K562 (cell line): ENCODE measurements around the gene DPEP2NB. TPM values are rescaled to one million over a fixed set of nuclear protein-coding genes. Genes with fewer than 3 reads are reported as not detected.
A peak's percentile ranks its signal among the peaks of the same experiment; 100 is the strongest.

Experiments
- CREM ChIP-seq: IDR thresholded peaks from 2 replicates; pipeline ENCODE4 v1.6.1; 2014; ENCODE audit warnings: antibody characterized with exemption, low read depth
- DIDO1 ChIP-seq: fragments of 450-650 bp; IDR thresholded peaks from 2 replicates; pipeline ENCODE4 v1.6.1; 2016; ENCODE audit warnings: low read depth, missing biosample characterization, missing genetic modification characterization
- DMBX1 ChIP-seq: fragments of 250-450 bp; sonication (Bioruptor Pico); IDR thresholded peaks from 2 replicates; pipeline ENCODE4 v1.8.0; 2022; ENCODE audit warnings: inconsistent platforms, mild to moderate bottlenecking, moderate library complexity, borderline replicate concordance
- EGR1 ChIP-seq: fragments of 450-650 bp; conservative IDR thresholded peaks from 2 replicates; pipeline ENCODE4 v1.6.1; 2017; ENCODE audit warnings: mild to moderate bottlenecking
- EP400 ChIP-seq: fragments of 450-650 bp; IDR thresholded peaks from 2 replicates; pipeline ENCODE4 v1.6.1; 2017; ENCODE audit warnings: antibody characterized with exemption, mild to moderate bottlenecking, moderate library complexity
- ERF ChIP-seq: fragments of 450-650 bp; formaldehyde crosslinking; IDR thresholded peaks from 2 replicates; pipeline ENCODE4 v1.4.0; 2020; ENCODE audit warnings: mild to moderate bottlenecking, mixed read lengths
- ETS2 ChIP-seq: IDR thresholded peaks from 2 replicates; pipeline ENCODE4 v1.6.1; 2016; ENCODE audit warnings: borderline replicate concordance, missing genetic modification characterization, mild to moderate bottlenecking, moderate library complexity, missing compliant biosample characterization; ENCODE audit not compliant: poor library complexity, severe bottlenecking
- MCM7 ChIP-seq, 2 experiments: fragments of 450-650 bp; IDR thresholded peaks; 2 replicates each; pipeline ENCODE4 v1.6.1; 2016 to 2018
- POLR2H ChIP-seq: IDR thresholded peaks from 2 replicates; pipeline ENCODE4 v1.6.1; 2016; ENCODE audit warnings: missing genetic modification characterization, low read depth, mild to moderate bottlenecking, control low read depth, missing compliant biosample characterization, moderate library complexity
- RB1 ChIP-seq: fragments of 450-650 bp; IDR thresholded peaks from 2 replicates; pipeline ENCODE4 v1.6.1; 2017; ENCODE audit warnings: low read depth, mild to moderate bottlenecking
- SIN3A ChIP-seq, 2 experiments: fragments of 150-350 bp in 1 of 2; IDR thresholded peaks; 2 replicates each; pipeline ENCODE4 v1.6.1; 2011 to 2016; ENCODE audit warnings: borderline replicate concordance in 2 of 2, low read depth in 2 of 2, low read length in 2 of 2, mild to moderate bottlenecking in 2 of 2, moderate library complexity in 2 of 2; ENCODE audit not compliant: control insufficient read depth in 1 of 2
- TCF3 ChIP-seq: sonication (generic); formaldehyde crosslinking; IDR thresholded peaks from 2 replicates; pipeline ENCODE4 v1.4.0; 2020; ENCODE audit warnings: mild to moderate bottlenecking, missing genetic modification reagents
- TRIM24 ChIP-seq, 2 experiments: fragments of 450-650 bp; IDR thresholded peaks; 2 replicates each; pipeline ENCODE4 v1.6.1; 2016
- XRCC4 ChIP-seq: IDR thresholded peaks from one replicate; pipeline ENCODE4 v1.6.1; 2011; ENCODE audit not compliant: insufficient read depth, insufficient read length; ENCODE audit errors: extremely low read depth
- ZEB2 ChIP-seq: fragments of 450-650 bp; IDR thresholded peaks from 2 replicates; pipeline ENCODE4 v1.6.1; 2016
- ZNF3 ChIP-seq: fragments of 250-450 bp; sonication (Bioruptor Pico); IDR thresholded peaks from 2 replicates; pipeline ENCODE4 v1.5.0; 2021; ENCODE audit warnings: mild to moderate bottlenecking, moderate library complexity
- ZNF695 ChIP-seq: fragments of 450-650 bp; formaldehyde crosslinking; IDR thresholded peaks from 2 replicates; pipeline ENCODE4 v1.4.0; 2020; ENCODE audit warnings: mild to moderate bottlenecking, moderate library complexity
- ZSCAN29 ChIP-seq: fragments of 450-650 bp; IDR thresholded peaks from 2 replicates; pipeline ENCODE4 v1.6.1; 2017
- polyA plus RNA-seq, 8 experiments: library from polyadenylated mRNA; depleted of rRNA in 4 of 8; stranded (reverse) in 5 of 8; unstranded in 3 of 8; fragments of >200 nt; fragmentation: Nextera tagmentation in 2 of 8; fragmentation: Illumina TruSeq in 1 of 8; extraction: Ambion mirVana in 2 of 8; extraction: Trizol in 1 of 8; gene quantifications; 2 replicates each; pipeline versions ENCODE4 v1.2.1 to v1.2.3, GENCODE V29; 2011 to 2014; ENCODE audit warnings: inconsistent platforms in 1 of 8, missing spikeins in 1 of 8
- total RNA-seq, 7 experiments: library from RNA; depleted of rRNA in 6 of 7; stranded (reverse); fragments of >200 nt in 6 of 7; fragmentation: Illumina TruSeq in 2 of 7; extraction: Trizol in 2 of 7; gene quantifications; 2 replicates each; pipeline versions ENCODE4 v1.2.1 to v1.2.3, GENCODE V29; 2011 to 2021; ENCODE audit warnings: low replicate concordance in 1 of 7
- TF ChIP-seq, protein P1 (sequence below): sonication (generic); formaldehyde crosslinking; IDR thresholded peaks from 2 replicates; pipeline ENCODE4 v1.8.1; 2023; ENCODE audit warnings: mild to moderate bottlenecking, missing genetic modification reagents, moderate library complexity
- TF ChIP-seq, protein P2 (sequence below): fragments of 450-650 bp; formaldehyde crosslinking; IDR thresholded peaks from 2 replicates; pipeline ENCODE4 v1.4.0; 2022; ENCODE audit warnings: mild to moderate bottlenecking, moderate library complexity
- TF ChIP-seq, protein P3 (sequence below), 2 experiments: fragments of 450-650 bp in 1 of 2; IDR thresholded peaks; 2 replicates each; pipeline ENCODE4 v1.6.1; 2011 to 2017; ENCODE audit warnings: low read depth in 2 of 2, antibody characterized with exemption in 1 of 2, borderline replicate concordance in 1 of 2, low read length in 1 of 2, mild to moderate bottlenecking in 1 of 2, mixed read lengths in 1 of 2; ENCODE audit not compliant: control insufficient read depth in 1 of 2
- TF ChIP-seq, protein P4 (sequence below): fragments of 450-650 bp; IDR thresholded peaks from one replicate; pipeline ENCODE4 v1.6.1; 2018; ENCODE audit warnings: mild to moderate bottlenecking, moderate library complexity; ENCODE audit not compliant: partially characterized antibody

DPEP2NB gene
- total and polyA plus RNA-seq, 9 of the 15 experiments (the other 6 are each of a cell fraction or from before 2014, with no cell fraction given): not detected

DNA sequence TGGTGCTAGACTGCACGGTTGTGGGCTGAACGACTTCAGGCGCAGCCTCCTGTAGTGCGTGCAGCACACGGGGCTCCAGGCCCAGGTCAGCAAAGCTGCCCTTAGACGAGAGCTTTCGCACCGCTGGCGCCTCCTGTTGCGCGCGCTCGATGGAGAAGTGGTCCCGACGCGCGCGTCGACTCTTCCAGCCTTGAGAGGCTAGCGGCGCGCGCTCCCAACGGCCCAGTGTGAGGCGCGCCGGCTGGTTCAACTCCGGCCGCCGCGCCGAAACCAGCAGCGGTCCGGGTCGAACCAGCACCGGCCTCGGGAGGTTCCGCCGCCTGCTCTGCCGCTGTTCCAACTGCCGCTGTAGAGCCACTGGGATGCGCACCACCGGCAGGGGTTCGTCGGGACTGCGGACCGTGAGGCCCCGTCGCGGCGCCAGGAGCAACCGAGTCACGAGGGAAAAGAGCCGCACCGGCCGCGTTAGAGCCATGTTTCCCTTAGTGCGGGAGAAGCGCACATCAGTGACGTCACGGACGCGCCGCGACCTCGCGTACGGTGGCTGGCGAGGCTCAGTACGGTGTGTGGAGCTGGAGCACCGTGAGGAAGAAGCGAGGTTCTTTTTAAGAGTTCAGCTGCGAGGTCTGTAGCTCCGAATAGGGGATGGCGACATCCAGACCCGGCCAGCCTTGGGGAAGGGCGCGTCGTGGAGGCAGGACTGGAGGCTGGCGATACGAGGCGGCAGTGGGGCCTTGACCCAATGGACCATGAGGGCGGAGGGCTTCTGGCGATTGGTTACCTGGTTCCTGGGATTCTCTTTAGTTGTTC, 7.2 kb upstream of the DPEP2NB start, which contains the start of the genes DDX28 and DUS2 (continued):
- TF ChIP-seq, protein P1, sequence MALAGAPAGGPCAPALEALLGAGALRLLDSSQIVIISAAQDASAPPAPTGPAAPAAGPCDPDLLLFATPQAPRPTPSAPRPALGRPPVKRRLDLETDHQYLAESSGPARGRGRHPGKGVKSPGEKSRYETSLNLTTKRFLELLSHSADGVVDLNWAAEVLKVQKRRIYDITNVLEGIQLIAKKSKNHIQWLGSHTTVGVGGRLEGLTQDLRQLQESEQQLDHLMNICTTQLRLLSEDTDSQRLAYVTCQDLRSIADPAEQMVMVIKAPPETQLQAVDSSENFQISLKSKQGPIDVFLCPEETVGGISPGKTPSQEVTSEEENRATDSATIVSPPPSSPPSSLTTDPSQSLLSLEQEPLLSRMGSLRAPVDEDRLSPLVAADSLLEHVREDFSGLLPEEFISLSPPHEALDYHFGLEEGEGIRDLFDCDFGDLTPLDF (CRISPR knock-in tag): no peak
- peak; percentile 100 for TF ChIP-seq CREM
- no peak for TF ChIP-seq ERF (CRISPR knock-in tag)
- peak in 1 of 2 experiments; percentile 54; a peak in 1 of 4 replicates for TF ChIP-seq TRIM24 (IDR thresholded peaks at IDR 0.05)
- peak; percentile 87 to 94; a peak in 3 of 4 replicates for TF ChIP-seq SIN3A (IDR thresholded peaks at IDR 0.05; ENCODE audit: borderline replicate concordance in 2 of 2, control insufficient read depth in 1 of 2, low read depth in 2 of 2, low read length in 2 of 2)
- TF ChIP-seq TCF3 (CRISPR knock-in tag): 0 out of 2 replicates have a peak, but pooled peaks have one; percentile 14
- no peak for TF ChIP-seq XRCC4
- peak; percentile 76 for TF ChIP-seq POLR2H (tag)
- TF ChIP-seq ZNF3 (CRISPR knock-in tag): no peak
- no peak for TF ChIP-seq ZNF695 (CRISPR knock-in tag)
- no peak for TF ChIP-seq ETS2
- TF ChIP-seq, protein P2, sequence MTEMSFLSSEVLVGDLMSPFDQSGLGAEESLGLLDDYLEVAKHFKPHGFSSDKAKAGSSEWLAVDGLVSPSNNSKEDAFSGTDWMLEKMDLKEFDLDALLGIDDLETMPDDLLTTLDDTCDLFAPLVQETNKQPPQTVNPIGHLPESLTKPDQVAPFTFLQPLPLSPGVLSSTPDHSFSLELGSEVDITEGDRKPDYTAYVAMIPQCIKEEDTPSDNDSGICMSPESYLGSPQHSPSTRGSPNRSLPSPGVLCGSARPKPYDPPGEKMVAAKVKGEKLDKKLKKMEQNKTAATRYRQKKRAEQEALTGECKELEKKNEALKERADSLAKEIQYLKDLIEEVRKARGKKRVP (CRISPR knock-in tag): no peak
- peak; percentile 99 for TF ChIP-seq EP400
- peak; percentile 97 for TF ChIP-seq DIDO1 (tag)
- 0 out of 2 replicates have a peak, but pooled peaks have one; percentile 29 for TF ChIP-seq DMBX1 (CRISPR knock-in tag)
- TF ChIP-seq ZSCAN29: no peak
- TF ChIP-seq, protein P3, sequence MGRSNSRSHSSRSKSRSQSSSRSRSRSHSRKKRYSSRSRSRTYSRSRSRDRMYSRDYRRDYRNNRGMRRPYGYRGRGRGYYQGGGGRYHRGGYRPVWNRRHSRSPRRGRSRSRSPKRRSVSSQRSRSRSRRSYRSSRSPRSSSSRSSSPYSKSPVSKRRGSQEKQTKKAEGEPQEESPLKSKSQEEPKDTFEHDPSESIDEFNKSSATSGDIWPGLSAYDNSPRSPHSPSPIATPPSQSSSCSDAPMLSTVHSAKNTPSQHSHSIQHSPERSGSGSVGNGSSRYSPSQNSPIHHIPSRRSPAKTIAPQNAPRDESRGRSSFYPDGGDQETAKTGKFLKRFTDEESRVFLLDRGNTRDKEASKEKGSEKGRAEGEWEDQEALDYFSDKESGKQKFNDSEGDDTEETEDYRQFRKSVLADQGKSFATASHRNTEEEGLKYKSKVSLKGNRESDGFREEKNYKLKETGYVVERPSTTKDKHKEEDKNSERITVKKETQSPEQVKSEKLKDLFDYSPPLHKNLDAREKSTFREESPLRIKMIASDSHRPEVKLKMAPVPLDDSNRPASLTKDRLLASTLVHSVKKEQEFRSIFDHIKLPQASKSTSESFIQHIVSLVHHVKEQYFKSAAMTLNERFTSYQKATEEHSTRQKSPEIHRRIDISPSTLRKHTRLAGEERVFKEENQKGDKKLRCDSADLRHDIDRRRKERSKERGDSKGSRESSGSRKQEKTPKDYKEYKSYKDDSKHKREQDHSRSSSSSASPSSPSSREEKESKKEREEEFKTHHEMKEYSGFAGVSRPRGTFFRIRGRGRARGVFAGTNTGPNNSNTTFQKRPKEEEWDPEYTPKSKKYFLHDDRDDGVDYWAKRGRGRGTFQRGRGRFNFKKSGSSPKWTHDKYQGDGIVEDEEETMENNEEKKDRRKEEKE (IDR thresholded peaks at IDR 0.05; ENCODE audit: borderline replicate concordance in 1 of 2, control insufficient read depth in 1 of 2, low read depth in 2 of 2, low read length in 1 of 2): no peak; a peak in 1 of 4 replicates
- peak; percentile 71; the same call in 1 of the 2 replicates for TF ChIP-seq RB1
- TF ChIP-seq ZEB2: peak; percentile 12; the same call in 1 of the 2 replicates
- TF ChIP-seq EGR1: no peak
- TF ChIP-seq, protein P4, sequence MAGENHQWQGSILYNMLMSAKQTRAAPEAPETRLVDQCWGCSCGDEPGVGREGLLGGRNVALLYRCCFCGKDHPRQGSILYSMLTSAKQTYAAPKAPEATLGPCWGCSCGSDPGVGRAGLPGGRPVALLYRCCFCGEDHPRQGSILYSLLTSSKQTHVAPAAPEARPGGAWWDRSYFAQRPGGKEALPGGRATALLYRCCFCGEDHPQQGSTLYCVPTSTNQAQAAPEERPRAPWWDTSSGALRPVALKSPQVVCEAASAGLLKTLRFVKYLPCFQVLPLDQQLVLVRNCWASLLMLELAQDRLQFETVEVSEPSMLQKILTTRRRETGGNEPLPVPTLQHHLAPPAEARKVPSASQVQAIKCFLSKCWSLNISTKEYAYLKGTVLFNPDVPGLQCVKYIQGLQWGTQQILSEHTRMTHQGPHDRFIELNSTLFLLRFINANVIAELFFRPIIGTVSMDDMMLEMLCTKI: no peak
- TF ChIP-seq MCM7 (IDR thresholded peaks at IDR 0.05): no peak
